ENCODE results near the gene HOXA6.
A peak's percentile ranks its signal among the peaks of the same experiment; 100 is the strongest.

GRCh38 chr7:27169658-27170425, 22.3 kb upstream of the HOXA6 start:
- TF ChIP-seq CTCF (IDR thresholded peaks at IDR 0.05) (0 out of 2 replicates have a peak, but pooled peaks have one; percentile 13), ZFX (IDR thresholded peaks at IDR 0.05; ENCODE audit: borderline replicate concordance) (no peak)

Measured in 22Rv1 (cell line).